Mesendoderm (in vitro differentiated cells): ENCODE measurements around the gene AKAP1.

Experiments
- DNase-seq: peaks from one replicate; pipeline ENCODE4 v3.0.0; 2013
- H2AK5ac ChIP-seq: 2 replicates; pipeline ENCODE4 v1.6.1; 2013; ENCODE audit warnings: low read length, inconsistent platforms
- H2BK120ac ChIP-seq: 2 replicates; pipeline ENCODE4 v1.6.1; 2013; ENCODE audit warnings: low read depth, mild to moderate bottlenecking, low read length, moderate library complexity, mixed read lengths
- H2BK15ac ChIP-seq: replicated peaks from 2 replicates; pipeline ENCODE4 v1.6.1; 2013; ENCODE audit warnings: low read depth, mild to moderate bottlenecking, moderate library complexity
- H2BK5ac ChIP-seq: 2 replicates; pipeline ENCODE4 v1.6.1; 2013; ENCODE audit warnings: low read length, inconsistent platforms
- H3K18ac ChIP-seq: 2 replicates; pipeline ENCODE4 v1.6.1; 2013; ENCODE audit warnings: mild to moderate bottlenecking, low read length, mixed read lengths
- H3K23ac ChIP-seq: one replicate; pipeline ENCODE4 v1.6.1; 2013; ENCODE audit warnings: low read length
- H3K27ac ChIP-seq: 2 replicates; pipeline ENCODE4 v1.5.1; 2013; ENCODE audit warnings: low read depth, mild to moderate bottlenecking, inconsistent platforms, low read length, moderate library complexity
- H3K27me3 ChIP-seq: 2 replicates; pipeline ENCODE4 v1.6.1; 2013; ENCODE audit warnings: low read length, control low read depth, mild to moderate bottlenecking, inconsistent platforms; ENCODE audit not compliant: insufficient read depth, poor library complexity
- H3K36me3 ChIP-seq: 2 replicates; pipeline ENCODE4 v1.6.1; 2013; ENCODE audit warnings: low read length, inconsistent platforms; ENCODE audit not compliant: control insufficient read depth, insufficient read depth
- H3K4ac ChIP-seq: one replicate; pipeline ENCODE4 v1.6.1; 2013; ENCODE audit warnings: low read depth, mild to moderate bottlenecking, low read length, moderate library complexity
- H3K4me1 ChIP-seq: 2 replicates; pipeline ENCODE4 v1.6.1; 2013; ENCODE audit warnings: low read depth, low read length, inconsistent platforms; ENCODE audit not compliant: control insufficient read depth
- H3K4me2 ChIP-seq: 2 replicates; pipeline ENCODE4 v1.6.1; 2013; ENCODE audit warnings: low read length
- H3K4me3 ChIP-seq: 2 replicates; pipeline ENCODE4 v1.5.1; 2013; ENCODE audit warnings: mild to moderate bottlenecking, low read length
- H3K56ac ChIP-seq: one replicate; pipeline ENCODE4 v1.6.1; 2013; ENCODE audit warnings: low read length
- H3K79me1 ChIP-seq: 2 replicates; pipeline ENCODE4 v1.6.1; 2013; ENCODE audit warnings: low read length, inconsistent platforms
- H3K79me2 ChIP-seq: 2 replicates; pipeline ENCODE4 v1.6.1; 2013; ENCODE audit warnings: mild to moderate bottlenecking, low read length; ENCODE audit not compliant: control insufficient read depth, insufficient read depth
- H3K9ac ChIP-seq: 2 replicates; pipeline ENCODE4 v1.6.1; 2013; ENCODE audit warnings: low read length, inconsistent platforms
- H4K5ac ChIP-seq: one replicate; pipeline ENCODE4 v1.6.1; 2013; ENCODE audit warnings: low read length
- H4K8ac ChIP-seq: one replicate; pipeline ENCODE4 v1.6.1; 2013; ENCODE audit warnings: low read depth, mild to moderate bottlenecking, control low read depth, low read length, moderate library complexity
- WGBS: extraction: QIAGEN DNeasy Blood & Tissue Kit; methylation state at CpG from one replicate; pipeline ENCODE4 v1.1.7; 2013; ENCODE audit warnings: low lambda C conversion rate, missing lambda C conversion rate; ENCODE audit not compliant: insufficient coverage; ENCODE audit errors: extremely low coverage; 5-methylcytosine and 5-hydroxymethylcytosine counted together

Gene AKAP1

DNA sequence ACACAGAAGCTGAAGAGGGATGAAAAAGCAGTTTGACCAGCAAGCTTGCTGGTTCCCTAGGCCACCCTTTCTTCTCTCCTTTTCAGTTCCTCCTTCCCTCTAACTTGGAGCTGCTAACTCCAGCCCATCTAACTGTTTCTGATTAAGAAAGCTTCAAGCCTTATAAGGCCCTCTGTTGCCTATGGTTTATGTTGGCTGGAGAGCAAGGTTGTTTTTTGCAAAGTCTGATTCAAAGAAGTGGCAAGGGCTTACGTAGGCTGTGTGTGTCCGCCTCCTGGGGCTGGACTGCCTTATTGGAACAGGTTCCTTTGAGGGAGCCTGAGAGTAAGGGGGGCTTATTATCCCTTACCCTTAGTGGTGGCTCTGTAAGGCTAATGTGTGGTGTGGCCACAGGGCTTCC is 7.1 kb downstream of the AKAP1 start:
- Histone ChIP-seq H4K5ac (no peak overlapping the region), H3K27ac (no peak overlapping the region), H3K23ac (no peak overlapping the region), H3K4me1 (peaks cover 5% of the 10 kb centered on the region), H3K18ac (no peak overlapping the region), H3K9ac (no peak overlapping the region), H3K4me2 (no peak overlapping the region), H3K4ac (no peak overlapping the region), H3K79me1 (peaks cover 37% of the 10 kb centered on the region), H2BK15ac (no peak overlapping the region), H4K8ac (no peak overlapping the region), H2BK5ac (no peak overlapping the region), H3K56ac (no peak overlapping the region), H3K4me3 (no peak overlapping the region), H3K79me2 (peaks cover 73% of the 10 kb centered on the region), H2BK120ac (no peak overlapping the region), H3K27me3 (no peaks in the 10 kb centered on the region), H3K36me3 (no peaks in the 10 kb centered on the region), H2AK5ac (no peak overlapping the region)
- no CpG with 5 or more reads among the region's 2 CpGs for WGBS
- no peak for DNase-seq

DNA sequence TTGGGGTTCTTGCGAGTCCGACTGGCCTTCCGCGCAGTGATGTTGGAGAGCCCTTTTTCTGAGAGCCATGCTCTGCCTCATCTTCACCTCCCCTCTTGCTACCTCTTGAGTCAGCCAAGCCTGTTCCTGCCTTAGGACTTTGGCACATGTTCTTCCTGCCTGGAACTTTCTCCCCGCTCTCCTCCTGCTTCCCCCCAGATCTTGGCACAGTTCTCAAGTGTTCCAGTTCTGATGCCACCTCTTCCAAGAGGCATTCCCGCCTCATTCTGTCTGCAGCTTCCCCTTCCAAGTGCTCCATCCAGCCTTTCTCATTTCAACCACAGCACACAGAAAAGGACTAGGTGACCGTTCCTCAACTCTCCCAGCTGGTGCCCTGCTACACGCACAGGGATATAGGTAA is 7.7 kb downstream of the AKAP1 start:
- Histone ChIP-seq H3K27ac (no peak overlapping the region), H3K23ac (no peak overlapping the region), H3K4ac (no peak overlapping the region), H3K4me3 (no peak overlapping the region), H2BK5ac (no peak overlapping the region), H3K4me2 (no peak overlapping the region), H3K36me3 (no peaks in the 10 kb centered on the region), H3K18ac (no peak overlapping the region), H3K79me2 (peaks cover 72% of the 10 kb centered on the region), H3K27me3 (no peaks in the 10 kb centered on the region), H3K56ac (no peak overlapping the region), H4K8ac (no peak overlapping the region), H3K79me1 (peaks cover 33% of the 10 kb centered on the region), H3K9ac (no peak overlapping the region), H2BK15ac (no peak overlapping the region), H2AK5ac (no peak overlapping the region), H2BK120ac (no peak overlapping the region), H4K5ac (no peak overlapping the region), H3K4me1 (peaks cover 10% of the 10 kb centered on the region)
- no CpG with 5 or more reads among the region's 8 CpGs for WGBS
- DNase-seq, result no peak

DNA sequence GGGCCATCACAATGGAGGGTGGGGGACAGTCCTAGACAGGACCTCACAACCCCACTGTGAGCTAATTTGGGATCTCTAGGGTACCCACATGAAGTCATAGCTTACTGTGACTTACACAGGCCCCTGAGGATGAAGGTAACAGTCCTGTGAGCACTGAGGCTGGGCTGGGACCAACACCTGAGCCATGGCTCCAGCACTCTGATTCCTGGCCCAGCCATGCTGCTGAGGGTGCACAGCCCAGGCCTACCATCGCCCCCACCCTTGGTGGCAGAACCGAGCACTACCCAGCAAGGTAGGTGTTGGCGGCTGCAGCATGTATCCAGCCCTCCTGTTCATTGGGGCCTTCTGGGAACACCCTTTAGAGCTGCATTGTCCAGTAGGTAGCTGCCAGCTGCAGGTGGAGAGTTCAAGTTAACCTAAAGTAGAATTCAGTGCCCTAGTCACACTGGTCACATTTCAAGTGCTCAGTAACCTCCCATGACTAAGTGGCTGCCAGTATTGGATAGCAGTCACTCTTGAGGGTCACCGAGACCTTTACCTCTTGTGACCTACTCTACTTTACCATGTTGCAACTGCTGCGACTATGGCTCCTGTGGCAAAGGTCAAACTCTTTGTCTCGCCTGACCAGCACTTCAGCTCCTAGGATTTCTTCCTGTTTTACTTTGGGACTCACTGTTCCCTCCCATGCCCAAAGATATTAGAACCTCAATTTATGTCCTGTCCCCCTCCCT is 11.6 kb downstream of the AKAP1 start:
- Histone ChIP-seq H2BK5ac (no peak overlapping the region), H2BK120ac (no peak overlapping the region), H4K5ac (no peak overlapping the region), H3K23ac (no peak overlapping the region), H2BK15ac (no peak overlapping the region), H3K79me2 (peaks cover 61% of the 10 kb centered on the region), H3K56ac (no peak overlapping the region), H2AK5ac (no peak overlapping the region), H3K4me2 (no peak overlapping the region), H3K27ac (no peak overlapping the region), H3K4ac (no peak overlapping the region), H3K27me3 (no peaks in the 10 kb centered on the region), H3K36me3 (no peaks in the 10 kb centered on the region), H3K18ac (no peak overlapping the region), H3K9ac (no peak overlapping the region), H3K79me1 (peaks cover 28% of the 10 kb centered on the region), H3K4me3 (no peak overlapping the region), H4K8ac (no peak overlapping the region), H3K4me1 (peaks cover 16% of the 10 kb centered on the region)
- no CpG with 5 or more reads among the region's 6 CpGs for WGBS
- DNase-seq, result no peak

DNA sequence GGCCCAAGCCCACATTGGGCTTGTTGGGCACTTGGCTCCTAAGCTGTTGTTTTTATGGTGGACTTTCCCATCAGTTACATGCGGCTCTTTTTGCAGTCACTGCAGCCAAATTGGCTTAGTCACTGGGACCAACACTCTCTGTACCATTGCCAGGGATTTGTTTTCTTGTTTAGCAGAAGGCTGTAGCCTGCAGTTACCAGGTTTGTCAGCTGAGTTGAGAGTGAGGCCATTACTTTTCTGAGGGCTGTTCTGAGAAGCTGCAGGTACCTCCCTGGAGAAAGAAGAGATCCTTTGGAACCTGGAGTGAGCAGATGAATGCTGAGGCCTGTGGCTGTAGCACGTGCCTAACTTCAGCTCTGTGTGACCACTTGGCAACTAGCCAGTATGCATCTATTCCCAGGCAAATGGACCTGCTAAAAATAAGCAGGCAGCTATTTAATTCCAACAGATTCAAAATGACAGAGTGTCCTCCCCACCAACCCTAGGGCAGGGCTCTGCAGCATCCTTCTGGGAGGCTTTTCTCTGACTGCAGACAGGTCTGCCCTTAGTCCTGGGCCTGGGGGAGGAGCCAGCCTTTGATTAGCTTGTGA is 12.9 kb downstream of the AKAP1 start:
- H3K79me2 ChIP-seq, result peaks cover 57% of the 10 kb centered on the region
- H2AK5ac ChIP-seq, result no peak overlapping the region
- no peak overlapping the region for H3K23ac ChIP-seq
- H3K27me3 ChIP-seq, result no peaks in the 10 kb centered on the region
- H3K79me1 ChIP-seq, result peaks cover 29% of the 10 kb centered on the region
- peak overlapping the region; percentile 57 for H3K56ac ChIP-seq
- no peak overlapping the region for H3K4ac ChIP-seq
- H4K8ac ChIP-seq, result no peak overlapping the region
- no peak overlapping the region for H2BK15ac ChIP-seq
- no peaks in the 10 kb centered on the region for H3K36me3 ChIP-seq
- H3K4me3 ChIP-seq, result no peak overlapping the region
- no peak for DNase-seq
- H3K18ac ChIP-seq, result no peak overlapping the region
- H2BK5ac ChIP-seq, result no peak overlapping the region
- WGBS, result no CpG with 5 or more reads among the region's 2 CpGs
- H2BK120ac ChIP-seq, result no peak overlapping the region
- no peak overlapping the region for H3K27ac ChIP-seq
- H3K4me1 ChIP-seq, result peaks cover 17% of the 10 kb centered on the region
- no peak overlapping the region for H4K5ac ChIP-seq
- H3K9ac ChIP-seq, result no peak overlapping the region
- H3K4me2 ChIP-seq, result no peak overlapping the region

DNA sequence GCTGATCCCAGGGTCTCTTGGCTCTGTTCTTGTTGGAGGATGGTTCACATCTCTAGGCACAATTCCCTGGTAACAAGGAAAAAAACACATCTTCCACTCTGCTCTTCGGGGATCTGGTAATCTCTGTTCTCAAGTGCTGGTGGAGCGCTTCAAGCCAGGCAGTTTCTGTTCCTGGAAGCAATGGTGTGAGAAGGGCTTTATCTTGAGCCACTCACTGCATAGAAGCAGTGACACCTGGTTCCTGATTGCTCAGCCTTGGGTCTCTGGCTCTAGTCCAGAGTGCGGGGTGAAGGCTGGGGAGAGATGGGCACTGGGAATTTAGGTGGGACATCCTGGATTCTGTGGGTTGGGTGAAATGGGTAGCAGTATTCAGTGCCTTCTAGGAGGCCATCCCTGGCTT is 14.1 kb downstream of the AKAP1 start:
- Histone ChIP-seq H3K4me1 (peaks cover 21% of the 10 kb centered on the region), H4K5ac (no peak overlapping the region), H3K23ac (no peak overlapping the region), H3K9ac (no peak overlapping the region), H2AK5ac (no peak overlapping the region), H3K56ac (no peak overlapping the region), H3K27ac (no peak overlapping the region), H3K79me1 (peaks cover 30% of the 10 kb centered on the region), H3K27me3 (no peaks in the 10 kb centered on the region), H3K4me2 (no peak overlapping the region), H2BK15ac (no peak overlapping the region), H3K4me3 (no peak overlapping the region), H2BK120ac (no peak overlapping the region), H4K8ac (no peak overlapping the region), H3K18ac (no peak overlapping the region), H3K4ac (no peak overlapping the region), H3K79me2 (peaks cover 53% of the 10 kb centered on the region), H2BK5ac (no peak overlapping the region), H3K36me3 (no peaks in the 10 kb centered on the region)
- no peak for DNase-seq
- no CpG with 5 or more reads among the region's 3 CpGs for WGBS

DNA sequence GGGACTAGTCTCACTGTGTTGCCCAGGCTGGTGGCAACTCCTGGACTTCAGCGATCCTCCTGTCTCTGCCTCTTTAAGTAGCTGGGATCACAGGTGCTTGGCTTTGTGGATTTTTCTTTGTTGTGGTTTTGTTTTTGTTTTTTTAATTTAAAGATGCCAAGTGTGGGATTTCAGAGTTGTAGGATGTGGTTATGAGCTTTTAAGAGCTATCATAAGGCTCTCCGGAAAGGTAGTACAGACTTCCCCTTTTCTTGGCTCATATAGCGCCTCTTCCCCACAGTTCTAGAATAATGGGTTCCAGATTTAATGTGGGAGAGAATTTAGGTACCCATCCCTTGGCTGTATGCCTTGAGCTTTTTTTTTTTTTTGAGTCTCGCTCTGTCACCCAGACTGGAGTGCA is 17.1 kb downstream of the AKAP1 start:
- H4K5ac ChIP-seq, result no peak overlapping the region
- no peak overlapping the region for H4K8ac ChIP-seq
- H3K79me2 ChIP-seq, result peaks cover 40% of the 10 kb centered on the region
- no peak overlapping the region for H2BK120ac ChIP-seq
- H3K18ac ChIP-seq, result no peak overlapping the region
- no peak overlapping the region for H3K27ac ChIP-seq
- no peak overlapping the region for H3K4ac ChIP-seq
- no peak overlapping the region for H2BK15ac ChIP-seq
- no CpG with 5 or more reads among the region's 4 CpGs for WGBS
- no peak overlapping the region for H3K9ac ChIP-seq
- no peak overlapping the region for H3K4me2 ChIP-seq
- H3K36me3 ChIP-seq, result no peaks in the 10 kb centered on the region
- H3K4me1 ChIP-seq, result peaks cover 21% of the 10 kb centered on the region
- no peak overlapping the region for H3K4me3 ChIP-seq
- H2AK5ac ChIP-seq, result no peak overlapping the region
- H3K79me1 ChIP-seq, result peaks cover 29% of the 10 kb centered on the region
- H2BK5ac ChIP-seq, result no peak overlapping the region
- DNase-seq, result no peak
- no peak overlapping the region for H3K23ac ChIP-seq
- no peaks in the 10 kb centered on the region for H3K27me3 ChIP-seq
- no peak overlapping the region for H3K56ac ChIP-seq
